A549 (cell line): ENCODE measurements around the gene NOX3. TPM values are rescaled to one million over a fixed set of nuclear protein-coding genes. Genes with fewer than 3 reads are reported as not detected.

Source experiments
- ATAC-seq, 2 experiments: fragments of 200-7000 bp in 1 of 2; fragments of >200 bp in 1 of 2; cut with Nextera tagmentation in 1 of 2; cut with Tn5 transposase in 1 of 2; 3 replicates each; pipeline versions ENCODE4 v1.8.0 to v1.9.1; 2018 to 2020; ENCODE audit warnings: mild to moderate bottlenecking in 1 of 2, moderate library complexity in 1 of 2
- CTCF ChIA-PET: fragments of 300-600 bp; sonication (Branson Sonifier 250); formaldehyde crosslinking; extraction: SDS; loops from one replicate; lab custom pipeline; 2021; ENCODE audit warnings: antibody characterized with exemption, inconsistent platforms; lab: Yijun Ruan, JAX
- POLR2A ChIA-PET: fragments of 350-600 bp; formaldehyde crosslinking; extraction: SDS; loops from one replicate; lab custom pipeline; 2021; ENCODE audit warnings: antibody characterized with exemption, inconsistent platforms; lab: Yijun Ruan, JAX
- DNase-seq, 2 experiments: peaks; one replicate each; pipeline versions ENCODE4 v3.0.0 to v3.0.0-alpha.2; 2011 to 2016; ENCODE audit warnings: low read depth in 1 of 2, low spot score in 1 of 2
- FAIRE-seq: peaks from 2 replicates; lab custom pipeline; 2011; peaks lifted over from hg19 to GRCh38; lab: Jason Lieb, UNC
- H3K27ac ChIP-seq, 2 experiments: fragments of >200 bp; sonication (Bioruptor Twin); formaldehyde crosslinking; 3 replicates each; pipeline ENCODE4 v1.5.1; 2016 to 2017
- H3K4me1 ChIP-seq: fragments of >200 bp; sonication (Bioruptor Twin); formaldehyde crosslinking; 3 replicates; pipeline ENCODE4 v1.6.1; 2016
- H3K4me2 ChIP-seq: fragments of >200 bp; sonication (Bioruptor Twin); formaldehyde crosslinking; 3 replicates; pipeline ENCODE4 v1.6.1; 2016
- H3K4me3 ChIP-seq: fragments of >200 bp; sonication (Bioruptor Twin); formaldehyde crosslinking; 3 replicates; pipeline ENCODE4 v1.5.1; 2016
- H3K9me3 ChIP-seq: fragments of >200 bp; sonication (Bioruptor Twin); formaldehyde crosslinking; 3 replicates; pipeline ENCODE4 v1.6.1; 2016
- BHLHE40 ChIP-seq: IDR thresholded peaks from 2 replicates; pipeline ENCODE4 v1.6.1; 2012; ENCODE audit warnings: low read depth, low read length, inconsistent platforms
- CHD4 ChIP-seq: fragments of 200-600 bp; sonication (generic); IDR thresholded peaks from 2 replicates; pipeline ENCODE4 v1.6.1; 2016; ENCODE audit warnings: antibody characterized with exemption, mild to moderate bottlenecking, borderline replicate concordance
- ESRRA ChIP-seq: fragments of 150-350 bp; IDR thresholded peaks from 2 replicates; pipeline ENCODE4 v1.6.1; 2014; ENCODE audit warnings: mild to moderate bottlenecking, low read length, borderline replicate concordance
- FOSB ChIP-seq: fragments of 250-450 bp; sonication (Bioruptor Pico); IDR thresholded peaks from 2 replicates; pipeline ENCODE4 v1.5.0; 2020; ENCODE audit warnings: mild to moderate bottlenecking, moderate library complexity
- FOXS1 ChIP-seq: fragments of 250-450 bp; sonication (Bioruptor Pico); IDR thresholded peaks from 2 replicates; pipeline ENCODE4 v1.5.0; 2020; ENCODE audit warnings: mild to moderate bottlenecking, moderate library complexity
- HDAC2 ChIP-seq: fragments of 200-600 bp; sonication (generic); IDR thresholded peaks from 2 replicates; pipeline ENCODE4 v1.6.1; 2016
- HOXB13 ChIP-seq: fragments of 250-450 bp; sonication (Bioruptor Pico); IDR thresholded peaks from 2 replicates; pipeline ENCODE4 v1.5.0; 2020; ENCODE audit warnings: low read depth, mild to moderate bottlenecking, moderate library complexity
- JUN ChIP-seq, 2 experiments: fragments of >200 bp; sonication (Bioruptor Twin); formaldehyde crosslinking; IDR thresholded peaks; 2 replicates in 1 of 2; 3 replicates in 1 of 2; pipeline ENCODE4 v1.6.1; 2016 to 2017
- KDM5A ChIP-seq: fragments of 200-600 bp; sonication (generic); IDR thresholded peaks from 2 replicates; pipeline ENCODE4 v1.6.1; 2016; ENCODE audit warnings: antibody characterized with exemption, mild to moderate bottlenecking
- MAFK ChIP-seq: fragments of 450-650 bp; IDR thresholded peaks from 2 replicates; pipeline ENCODE4 v1.6.1; 2014; ENCODE audit not compliant: partially characterized antibody
- NR3C1 ChIP-seq: fragments of >200 bp; sonication (Bioruptor Twin); formaldehyde crosslinking; IDR thresholded peaks from 3 replicates; pipeline ENCODE4 v1.6.1; 2017
- PHF8 ChIP-seq: fragments of 200-600 bp; sonication (generic); IDR thresholded peaks from 2 replicates; pipeline ENCODE4 v1.6.1; 2016; ENCODE audit warnings: low read depth, mild to moderate bottlenecking, antibody characterized with exemption, moderate library complexity, borderline replicate concordance
- POLR2A ChIP-seq: IDR thresholded peaks from 2 replicates; pipeline ENCODE4 v1.6.1; 2012; ENCODE audit warnings: mild to moderate bottlenecking, low read length
- RNF2 ChIP-seq: fragments of 200-600 bp; sonication (generic); IDR thresholded peaks from 2 replicates; pipeline ENCODE4 v1.6.1; 2016; ENCODE audit warnings: low read depth, mild to moderate bottlenecking, antibody characterized with exemption, moderate library complexity, borderline replicate concordance
- SREBF2 ChIP-seq: fragments of 450-650 bp; IDR thresholded peaks from 2 replicates; pipeline ENCODE4 v1.6.1; 2014; ENCODE audit warnings: mild to moderate bottlenecking, moderate library complexity
- ZC3H11A ChIP-seq: fragments of 450-650 bp; IDR thresholded peaks from 2 replicates; pipeline ENCODE4 v1.6.1; 2014; ENCODE audit warnings: antibody characterized with exemption, mild to moderate bottlenecking
- ZNF302 ChIP-seq: fragments of 250-450 bp; sonication (Bioruptor Pico); IDR thresholded peaks from 2 replicates; pipeline ENCODE4 v1.9.0; 2021; ENCODE audit warnings: inconsistent platforms, mild to moderate bottlenecking, moderate library complexity
- ZSCAN20 ChIP-seq: fragments of 250-450 bp; sonication (Bioruptor Pico); IDR thresholded peaks from 2 replicates; pipeline ENCODE4 v1.8.0; 2022; ENCODE audit warnings: mild to moderate bottlenecking, moderate library complexity
- whole genome bisulfite sequencing: methylation state at CpG from one replicate; pipeline ENCODE4 v1.1.6; 2017; ENCODE audit errors: missing lambda C conversion rate; 5-methylcytosine and 5-hydroxymethylcytosine counted together
- polyA plus RNA-seq, 4 experiments: library from polyadenylated mRNA; depleted of rRNA in 3 of 4; stranded (reverse); fragments of >200 nt; fragmentation: RNase III in 1 of 4; extraction: RNeasy Plus Mini Kit Qiagen cat#74134 plus additional on column Dnase treatment in 1 of 4; gene quantifications; 2 replicates in 3 of 4; 3 replicates in 1 of 4; pipeline ENCODE4 v1.2.3, GENCODE V29; 2011 to 2017
- TF ChIP-seq, protein P1 (sequence below): fragments of >200 bp; sonication (Bioruptor Twin); formaldehyde crosslinking; IDR thresholded peaks from 3 replicates; pipeline ENCODE4 v1.5.1; 2016
- TF ChIP-seq, protein P2 (sequence below): fragments of 250-450 bp; sonication (Bioruptor Pico); IDR thresholded peaks from 2 replicates; pipeline ENCODE4 v1.5.0; 2021; ENCODE audit warnings: mild to moderate bottlenecking, moderate library complexity, borderline replicate concordance
- TF ChIP-seq, protein P3 (sequence below): fragments of >200 bp; sonication (Bioruptor Twin); formaldehyde crosslinking; IDR thresholded peaks from 2 replicates; pipeline ENCODE4 v1.6.1; 2016
- TF ChIP-seq, protein P4 (sequence below): IDR thresholded peaks from 2 replicates; pipeline ENCODE4 v1.6.1; 2012

The NOX3 gene
- polyA plus RNA-seq, 2 of the 4 experiments (the other 2 are of a cell fraction), result not detected

DNA sequence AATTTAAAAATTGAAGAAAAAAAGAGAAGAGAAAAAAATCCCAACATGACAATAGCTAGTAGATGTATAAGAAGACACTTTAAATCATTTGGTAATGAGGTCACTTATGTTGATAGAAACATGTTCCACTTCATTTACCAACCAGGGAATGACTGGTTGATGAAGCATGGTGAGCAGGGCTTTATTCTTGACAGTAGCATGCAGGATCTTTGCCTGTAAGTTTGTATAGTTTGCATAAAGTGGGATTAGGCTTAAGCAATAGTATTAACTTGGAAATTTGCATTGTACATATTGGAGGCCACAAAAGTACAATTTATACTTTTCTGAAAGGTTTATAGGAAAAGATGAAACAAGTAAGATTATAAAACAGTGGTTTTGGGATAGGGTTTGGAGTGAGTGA is 67.0 kb downstream of the NOX3 start:
- no peaks in the 10 kb centered on the region for H3K4me1 ChIP-seq
- H3K27ac ChIP-seq, result no peak overlapping the region
- ATAC-seq, result no peak
- H3K4me2 ChIP-seq, result no peak overlapping the region
- no peaks in the 10 kb centered on the region for H3K9me3 ChIP-seq
- TF ChIP-seq MAFK, result no peak
- no peak for TF ChIP-seq HDAC2
- TF ChIP-seq, protein P1, sequence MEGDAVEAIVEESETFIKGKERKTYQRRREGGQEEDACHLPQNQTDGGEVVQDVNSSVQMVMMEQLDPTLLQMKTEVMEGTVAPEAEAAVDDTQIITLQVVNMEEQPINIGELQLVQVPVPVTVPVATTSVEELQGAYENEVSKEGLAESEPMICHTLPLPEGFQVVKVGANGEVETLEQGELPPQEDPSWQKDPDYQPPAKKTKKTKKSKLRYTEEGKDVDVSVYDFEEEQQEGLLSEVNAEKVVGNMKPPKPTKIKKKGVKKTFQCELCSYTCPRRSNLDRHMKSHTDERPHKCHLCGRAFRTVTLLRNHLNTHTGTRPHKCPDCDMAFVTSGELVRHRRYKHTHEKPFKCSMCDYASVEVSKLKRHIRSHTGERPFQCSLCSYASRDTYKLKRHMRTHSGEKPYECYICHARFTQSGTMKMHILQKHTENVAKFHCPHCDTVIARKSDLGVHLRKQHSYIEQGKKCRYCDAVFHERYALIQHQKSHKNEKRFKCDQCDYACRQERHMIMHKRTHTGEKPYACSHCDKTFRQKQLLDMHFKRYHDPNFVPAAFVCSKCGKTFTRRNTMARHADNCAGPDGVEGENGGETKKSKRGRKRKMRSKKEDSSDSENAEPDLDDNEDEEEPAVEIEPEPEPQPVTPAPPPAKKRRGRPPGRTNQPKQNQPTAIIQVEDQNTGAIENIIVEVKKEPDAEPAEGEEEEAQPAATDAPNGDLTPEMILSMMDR, result no peak
- TF ChIP-seq POLR2A, result no peak
- no peak for TF ChIP-seq RNF2
- no peak for TF ChIP-seq FOSB (CRISPR knock-in tag)
- TF ChIP-seq, protein P2, sequence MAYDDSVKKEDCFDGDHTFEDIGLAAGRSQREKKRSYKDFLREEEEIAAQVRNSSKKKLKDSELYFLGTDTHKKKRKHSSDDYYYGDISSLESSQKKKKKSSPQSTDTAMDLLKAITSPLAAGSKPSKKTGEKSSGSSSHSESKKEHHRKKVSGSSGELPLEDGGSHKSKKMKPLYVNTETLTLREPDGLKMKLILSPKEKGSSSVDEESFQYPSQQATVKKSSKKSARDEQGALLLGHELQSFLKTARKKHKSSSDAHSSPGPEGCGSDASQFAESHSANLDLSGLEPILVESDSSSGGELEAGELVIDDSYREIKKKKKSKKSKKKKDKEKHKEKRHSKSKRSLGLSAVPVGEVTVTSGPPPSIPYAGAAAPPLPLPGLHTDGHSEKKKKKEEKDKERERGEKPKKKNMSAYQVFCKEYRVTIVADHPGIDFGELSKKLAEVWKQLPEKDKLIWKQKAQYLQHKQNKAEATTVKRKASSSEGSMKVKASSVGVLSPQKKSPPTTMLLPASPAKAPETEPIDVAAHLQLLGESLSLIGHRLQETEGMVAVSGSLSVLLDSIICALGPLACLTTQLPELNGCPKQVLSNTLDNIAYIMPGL (CRISPR knock-in tag), result no peak
- TF ChIP-seq, protein P3, sequence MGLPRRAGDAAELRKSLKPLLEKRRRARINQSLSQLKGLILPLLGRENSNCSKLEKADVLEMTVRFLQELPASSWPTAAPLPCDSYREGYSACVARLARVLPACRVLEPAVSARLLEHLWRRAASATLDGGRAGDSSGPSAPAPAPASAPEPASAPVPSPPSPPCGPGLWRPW, result no peak
- no peak for TF ChIP-seq PHF8
- TF ChIP-seq, protein P4, sequence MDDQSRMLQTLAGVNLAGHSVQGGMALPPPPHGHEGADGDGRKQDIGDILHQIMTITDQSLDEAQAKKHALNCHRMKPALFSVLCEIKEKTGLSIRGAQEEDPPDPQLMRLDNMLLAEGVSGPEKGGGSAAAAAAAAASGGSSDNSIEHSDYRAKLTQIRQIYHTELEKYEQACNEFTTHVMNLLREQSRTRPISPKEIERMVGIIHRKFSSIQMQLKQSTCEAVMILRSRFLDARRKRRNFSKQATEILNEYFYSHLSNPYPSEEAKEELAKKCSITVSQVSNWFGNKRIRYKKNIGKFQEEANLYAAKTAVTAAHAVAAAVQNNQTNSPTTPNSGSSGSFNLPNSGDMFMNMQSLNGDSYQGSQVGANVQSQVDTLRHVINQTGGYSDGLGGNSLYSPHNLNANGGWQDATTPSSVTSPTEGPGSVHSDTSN, result no peak
- TF ChIP-seq JUN (IDR thresholded peaks at IDR 0.05), result no peak
- TF ChIP-seq, all 56 proteins: peak for 0
- DNase-seq, result no peak
- no peak for FAIRE-seq
- ChIA-PET CTCF (no interaction called here), POLR2A (no interaction called here)
- H3K4me3 ChIP-seq, result no peak overlapping the region

DNA sequence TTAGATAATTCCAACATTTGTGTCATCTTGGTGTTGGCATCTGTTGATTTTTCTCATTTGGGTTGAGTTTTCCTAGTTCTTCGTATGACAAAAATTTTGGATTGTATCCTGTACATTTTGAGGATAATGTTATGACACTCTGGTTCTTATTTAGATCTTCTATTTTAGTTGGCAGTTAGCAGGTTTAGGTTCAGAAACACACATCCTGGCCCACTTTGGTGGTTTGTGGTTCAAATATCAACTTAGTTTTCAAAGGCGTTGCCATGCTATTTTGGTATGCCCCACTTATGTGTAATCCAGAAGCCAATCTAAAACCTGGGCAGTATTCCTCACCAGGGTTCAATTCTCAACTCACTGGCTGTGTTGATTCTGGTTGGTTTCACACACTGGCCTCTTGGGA is 68.2 kb downstream of the NOX3 start:
- Histone ChIP-seq H3K4me2 (no peak overlapping the region), H3K9me3 (no peaks in the 10 kb centered on the region), H3K27ac (no peak overlapping the region), H3K4me1 (no peaks in the 10 kb centered on the region), H3K4me3 (no peak overlapping the region)
- 80% methylated on average over 2 of the region's 2 CpGs for WGBS
- TF ChIP-seq BHLHE40 (no peak), ZSCAN20 (CRISPR knock-in tag) (no peak), KDM5A (no peak), FOXS1 (CRISPR knock-in tag) (no peak), POLR2A (no peak), ESRRA (no peak), NR3C1 (no peak), ZC3H11A (no peak), CHD4 (no peak), SREBF2 (no peak), ZNF302 (CRISPR knock-in tag) (no peak), HOXB13 (no peak)
- TF ChIP-seq, protein P1, result no peak
- CTCF ChIA-PET, result no interaction called here
- no peak for DNase-seq
- ATAC-seq, result no peak
- POLR2A ChIA-PET, result no interaction called here
- FAIRE-seq, result no peak
